Neural progenitor cell (in vitro differentiated cells): ENCODE measurements around the gene FAM131A. TPM values are rescaled to one million over a fixed set of nuclear protein-coding genes. Genes with fewer than 3 reads are reported as not detected.

Experiments
- DNase-seq: peaks from one replicate; pipeline ENCODE4 v3.0.0-alpha.2; 2016; ENCODE audit warnings: low spot score
- H2AFZ ChIP-seq: fragments of 200-600 bp; sonication (generic); replicated peaks from 2 replicates; pipeline ENCODE4 v1.6.1; 2016; ENCODE audit warnings: antibody characterized with exemption
- H3F3A ChIP-seq: fragments of 200-600 bp; sonication (generic); 2 replicates; pipeline ENCODE4 v1.6.1; 2016; ENCODE audit warnings: antibody characterized with exemption, low read depth
- H3K27ac ChIP-seq: fragments of 200-600 bp; sonication (generic); 2 replicates; pipeline ENCODE4 v1.5.1; 2016; ENCODE audit warnings: mild to moderate bottlenecking
- H3K27me3 ChIP-seq: fragments of 200-600 bp; sonication (generic); 2 replicates; pipeline ENCODE4 v1.6.1; 2016; ENCODE audit warnings: mild to moderate bottlenecking, moderate library complexity
- H3K36me3 ChIP-seq: fragments of 200-600 bp; sonication (generic); 2 replicates; pipeline ENCODE4 v1.5.1; 2016
- H3K4me1 ChIP-seq: fragments of 200-600 bp; sonication (generic); 2 replicates; pipeline ENCODE4 v1.6.1; 2016; ENCODE audit warnings: mixed run types
- H3K4me2 ChIP-seq: fragments of 200-600 bp; sonication (generic); 2 replicates; pipeline ENCODE4 v1.6.1; 2016
- H3K4me3 ChIP-seq: fragments of 200-600 bp; sonication (generic); 2 replicates; pipeline ENCODE4 v1.5.1; 2016
- H3K79me2 ChIP-seq: fragments of 200-600 bp; sonication (generic); 2 replicates; pipeline ENCODE4 v1.6.1; 2016; ENCODE audit warnings: low read depth
- H3K9ac ChIP-seq: fragments of 200-600 bp; sonication (generic); 2 replicates; pipeline ENCODE4 v1.6.1; 2016
- H3K9me3 ChIP-seq: fragments of 200-600 bp; sonication (generic); 2 replicates; pipeline ENCODE4 v1.5.1; 2016; ENCODE audit warnings: low read depth
- H4K20me1 ChIP-seq: fragments of 200-600 bp; sonication (generic); 2 replicates; pipeline ENCODE4 v1.6.1; 2016; ENCODE audit warnings: low read depth
- H3K27ac Mint-ChIP-seq: 3 replicates; pipeline ENCODE4 v1.8.0; 2021; ENCODE audit warnings: mixed read lengths
- H3K27me3 Mint-ChIP-seq: 2 replicates; pipeline ENCODE4 v1.8.0; 2022; ENCODE audit warnings: low read depth, mild to moderate bottlenecking, inconsistent platforms, moderate library complexity, mixed read lengths; ENCODE audit not compliant: insufficient read depth
- H3K36me3 Mint-ChIP-seq: 3 replicates; pipeline ENCODE4 v1.8.0; 2021; ENCODE audit warnings: mixed read lengths
- H3K4me1 Mint-ChIP-seq: 3 replicates; pipeline ENCODE4 v1.8.0; 2021; ENCODE audit warnings: mixed read lengths
- H3K4me3 Mint-ChIP-seq: 3 replicates; pipeline ENCODE4 v1.8.0; 2021; ENCODE audit warnings: mild to moderate bottlenecking, moderate library complexity, mixed read lengths
- H3K9me3 Mint-ChIP-seq: 3 replicates; pipeline ENCODE4 v1.8.0; 2020; ENCODE audit warnings: mixed read lengths
- CTCF ChIP-seq: fragments of 200-600 bp; sonication (generic); IDR thresholded peaks from 2 replicates; pipeline ENCODE4 v1.5.1; 2017; ENCODE audit warnings: antibody characterized with exemption, mild to moderate bottlenecking
- EZH2 ChIP-seq: fragments of 200-600 bp; sonication (generic); IDR thresholded peaks from 2 replicates; pipeline ENCODE4 v1.6.1; 2017; ENCODE audit warnings: antibody characterized with exemption, mild to moderate bottlenecking, moderate library complexity
- EZH2phosphoT487 ChIP-seq: fragments of 200-600 bp; sonication (generic); IDR thresholded peaks from 2 replicates; pipeline ENCODE4 v1.6.1; 2017; ENCODE audit warnings: antibody characterized with exemption
- total RNA-seq: library from RNA; depleted of rRNA; stranded (reverse); fragments of >200 nt; gene quantifications from 2 replicates; pipeline ENCODE4 v1.2.3, GENCODE V29; 2015; ENCODE audit warnings: low replicate concordance

FAM131A gene
- total RNA-seq, 1 donor from 2014 or later = 17.2 TPM

- H3K4me3 Mint-ChIP-seq = no peak overlapping the region
- H3K4me1 ChIP-seq = no peaks in the 10 kb centered on the region
- H3K9me3 ChIP-seq = no peaks in the 10 kb centered on the region
- no peaks in the 10 kb centered on the region for H3K27me3 ChIP-seq
- H3K27ac ChIP-seq = no peak overlapping the region
- H3K27me3 Mint-ChIP-seq = peaks cover 6% of the 10 kb centered on the region
- no peak for TF ChIP-seq EZH2
- H3K36me3 ChIP-seq = no peaks in the 10 kb centered on the region
- H3K4me2 ChIP-seq = no peak overlapping the region
- H3F3A ChIP-seq = peaks cover 12% of the 10 kb centered on the region
- H3K4me3 ChIP-seq = no peak overlapping the region
- no peak for DNase-seq
- H3K9me3 Mint-ChIP-seq = no peaks in the 10 kb centered on the region
- no peak overlapping the region for H3K9ac ChIP-seq
- no peak overlapping the region for H3K27ac Mint-ChIP-seq
- no peak overlapping the region for H2AFZ ChIP-seq
- H3K79me2 ChIP-seq = no peaks in the 10 kb centered on the region
- peaks cover 29% of the 10 kb centered on the region for H3K4me1 Mint-ChIP-seq
- peaks cover 17% of the 10 kb centered on the region for H4K20me1 ChIP-seq
- peaks cover 16% of the 10 kb centered on the region for H3K36me3 Mint-ChIP-seq
These were observed 15.6 kb downstream of the FAM131A start for GRCh38 chr3:184352897-184353545.

GRCh38 chr3:184353546-184353941, 16.1 kb downstream of the FAM131A start:
- H3K27ac Mint-ChIP-seq = no peak overlapping the region
- no peak for DNase-seq
- Histone ChIP-seq H3K79me2 (peaks cover 1% of the 10 kb centered on the region), H3K9me3 (no peaks in the 10 kb centered on the region), H2AFZ (no peak overlapping the region), H3K9ac (no peak overlapping the region), H3F3A (peaks cover 12% of the 10 kb centered on the region), H3K4me2 (no peak overlapping the region), H3K4me1 (no peaks in the 10 kb centered on the region), H3K27ac (no peak overlapping the region), H3K36me3 (no peaks in the 10 kb centered on the region), H4K20me1 (peaks cover 17% of the 10 kb centered on the region), H3K27me3 (no peaks in the 10 kb centered on the region), H3K4me3 (no peak overlapping the region)
- H3K27me3 Mint-ChIP-seq = peaks cover 6% of the 10 kb centered on the region
- TF ChIP-seq EZH2 (no peak), CTCF (no peak), EZH2phosphoT487 (no peak)
- no peak overlapping the region for H3K4me3 Mint-ChIP-seq
- H3K9me3 Mint-ChIP-seq = no peaks in the 10 kb centered on the region
- H3K36me3 Mint-ChIP-seq = peaks cover 16% of the 10 kb centered on the region
- peaks cover 26% of the 10 kb centered on the region for H3K4me1 Mint-ChIP-seq

- peaks cover 24% of the 10 kb centered on the region for H3K4me1 Mint-ChIP-seq
- no peak overlapping the region for H3K27ac Mint-ChIP-seq
- Histone ChIP-seq H3K9me3 (no peaks in the 10 kb centered on the region), H3F3A (peaks cover 12% of the 10 kb centered on the region), H3K79me2 (peaks cover 8% of the 10 kb centered on the region), H3K4me1 (peaks cover 6% of the 10 kb centered on the region), H4K20me1 (peaks cover 17% of the 10 kb centered on the region), H3K9ac (no peak overlapping the region), H3K27ac (no peak overlapping the region), H2AFZ (no peak overlapping the region), H3K4me3 (no peak overlapping the region), H3K27me3 (no peaks in the 10 kb centered on the region), H3K4me2 (no peak overlapping the region), H3K36me3 (no peaks in the 10 kb centered on the region)
- H3K9me3 Mint-ChIP-seq = no peaks in the 10 kb centered on the region
- H3K4me3 Mint-ChIP-seq = no peak overlapping the region
- TF ChIP-seq EZH2 (no peak), EZH2phosphoT487 (no peak), CTCF (peak; percentile 76)
- DNase-seq = peak; percentile 69
- H3K27me3 Mint-ChIP-seq = peaks cover 6% of the 10 kb centered on the region
- H3K36me3 Mint-ChIP-seq = peaks cover 16% of the 10 kb centered on the region
These were observed 16.8 kb downstream of the FAM131A start for GRCh38 chr3:184354121-184354728.

- Mint-ChIP-seq H3K36me3 (peaks cover 16% of the 10 kb centered on the region), H3K27me3 (peaks cover 6% of the 10 kb centered on the region), H3K4me1 (peaks cover 27% of the 10 kb centered on the region), H3K27ac (no peak overlapping the region), H3K9me3 (no peaks in the 10 kb centered on the region), H3K4me3 (peak overlapping the region; percentile 53)
- Histone ChIP-seq H3K79me2 (peaks cover 13% of the 10 kb centered on the region), H3K27ac (no peak overlapping the region), H3F3A (peaks cover 12% of the 10 kb centered on the region), H3K27me3 (no peaks in the 10 kb centered on the region), H3K36me3 (no peaks in the 10 kb centered on the region), H3K4me1 (peaks cover 11% of the 10 kb centered on the region), H3K9ac (no peak overlapping the region), H3K4me2 (no peak overlapping the region), H2AFZ (no peak overlapping the region), H3K4me3 (no peak overlapping the region), H4K20me1 (peaks cover 14% of the 10 kb centered on the region), H3K9me3 (no peaks in the 10 kb centered on the region)
- no peak for TF ChIP-seq CTCF
- TF ChIP-seq EZH2phosphoT487 = no peak
- TF ChIP-seq EZH2 = no peak
- DNase-seq = no peak
These were observed 17.4 kb downstream of the FAM131A start for GRCh38 chr3:184354754-184355153.
